Stimulated activated CD4-positive, alpha-beta T cell treated with anti-CD3 and anti-CD28 coated beads, Interleukin-1b, Interleukin-23, amount 100 ng/mL, for 24 hours (primary cell): Measurements from ENCODE around the gene TWNK.
"Not testable (repeated sequence)": the region's sequence is repeated elsewhere in the genome, so short reads cannot be mapped to it uniquely, and the experiment has no call there.

Experiments used
- DNase-seq, 4 experiments: peaks; one replicate each; pipeline ENCODE4 v3.0.0-alpha.2; 2020; ENCODE audit warnings: low read depth in 4 of 4, low spot score in 1 of 4

Gene TWNK

DNA sequence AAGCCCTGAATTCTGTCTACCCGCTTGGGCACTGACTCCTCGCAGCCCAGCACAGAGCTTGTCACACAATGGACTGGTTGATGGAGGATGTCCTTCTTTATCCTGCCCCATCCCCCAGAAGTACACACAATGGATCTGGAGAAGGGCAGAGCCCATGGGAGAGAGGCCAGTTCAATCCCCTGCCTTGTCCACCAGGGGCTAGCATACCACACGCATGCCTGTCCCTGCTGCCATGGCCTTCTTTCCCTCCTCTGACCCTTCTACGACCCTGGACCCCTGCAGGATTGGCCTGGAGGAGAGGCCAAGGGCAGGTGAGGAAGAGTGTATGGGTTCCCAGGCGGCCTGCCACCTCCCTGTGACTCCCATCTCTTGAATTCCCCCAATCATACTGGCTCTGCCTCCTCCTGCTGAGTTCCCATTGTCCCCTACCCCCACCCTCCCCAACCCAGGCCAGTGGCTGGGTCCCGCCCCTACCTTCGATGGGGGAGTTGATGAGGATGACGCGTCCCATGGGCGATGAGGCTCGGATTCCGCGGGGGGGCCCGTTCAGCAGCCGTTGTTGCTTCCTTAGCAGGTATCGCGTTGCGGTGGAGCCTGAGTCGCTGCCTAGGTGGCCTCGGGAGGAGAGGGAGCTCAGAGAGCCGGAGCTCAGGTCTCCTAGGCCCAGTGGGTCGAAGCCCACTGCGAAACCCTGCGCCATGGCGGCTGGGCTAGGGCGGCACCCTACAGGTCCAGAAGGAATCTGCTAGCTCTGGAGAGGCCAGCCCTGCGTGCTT, 42.4 kb downstream of the TWNK start:
- DNase-seq = no peak

GRCh38 chr10:101030496-101031127, 43.3 kb downstream of the TWNK start:
- DNase-seq = no peak

DNA sequence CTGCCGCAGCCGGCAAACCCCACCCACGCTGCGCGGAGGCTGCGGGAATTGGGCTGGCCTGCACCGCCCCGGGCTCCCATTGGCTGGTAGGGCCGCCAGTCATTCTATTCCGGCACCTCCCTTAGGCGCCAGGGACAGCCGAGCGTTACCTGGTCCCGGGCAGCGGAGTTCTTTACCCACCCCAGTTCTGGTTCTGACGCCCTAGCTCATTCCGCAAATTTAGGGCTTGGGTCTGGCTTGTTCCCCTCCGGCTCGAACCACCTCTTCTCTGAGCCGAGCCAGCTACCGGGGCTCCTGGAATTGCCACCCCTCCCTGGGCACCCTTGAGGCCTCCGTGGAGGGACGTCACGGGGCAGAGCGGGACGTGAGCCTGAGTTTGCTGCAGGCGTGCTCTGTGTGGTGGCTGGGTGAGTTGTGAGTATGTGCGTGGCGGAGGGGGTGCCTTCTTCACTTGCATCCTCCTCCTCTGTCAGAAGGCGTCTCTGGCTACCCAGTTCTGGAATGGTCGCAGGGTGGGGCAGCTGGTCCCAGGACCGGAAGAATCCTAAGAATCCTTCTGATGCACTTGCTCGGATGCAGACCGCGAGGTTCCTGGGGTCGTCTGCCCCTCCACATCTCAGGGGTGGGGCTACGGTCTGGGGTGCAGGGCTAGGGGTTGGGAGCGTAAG, 43.9 kb downstream of the TWNK start, which contains the start of the genes PDZD7 and SFXN3:
TSS of gene PDZD7 (minus strand) at position 2 of the 668 bp plus-strand sequence. CDS start 910 bp downstream, outside the sequence.
TSS of gene SFXN3 (plus strand) at position 107 of the 668 bp plus-strand sequence. CDS start 3,461 bp downstream, outside the sequence.
- peak; percentile 90 to 96 (median 94) for DNase-seq

GRCh38 chr10:101031796-101032636, 44.7 kb downstream of the TWNK start:
- DNase-seq = peak; percentile 39 to 59 (median 54)

GRCh38 chr10:101032637-101033224, 45.4 kb downstream of the TWNK start:
- DNase-seq = peak in 2 of 4 experiments; percentile 24 to 48

GRCh38 chr10:101033276-101033675, 45.9 kb downstream of the TWNK start:
- DNase-seq = no peak

- not testable (repeated sequence) for DNase-seq
Measured at GRCh38 chr10:101034404-101034803, 47.1 kb downstream of the TWNK start.

DNA sequence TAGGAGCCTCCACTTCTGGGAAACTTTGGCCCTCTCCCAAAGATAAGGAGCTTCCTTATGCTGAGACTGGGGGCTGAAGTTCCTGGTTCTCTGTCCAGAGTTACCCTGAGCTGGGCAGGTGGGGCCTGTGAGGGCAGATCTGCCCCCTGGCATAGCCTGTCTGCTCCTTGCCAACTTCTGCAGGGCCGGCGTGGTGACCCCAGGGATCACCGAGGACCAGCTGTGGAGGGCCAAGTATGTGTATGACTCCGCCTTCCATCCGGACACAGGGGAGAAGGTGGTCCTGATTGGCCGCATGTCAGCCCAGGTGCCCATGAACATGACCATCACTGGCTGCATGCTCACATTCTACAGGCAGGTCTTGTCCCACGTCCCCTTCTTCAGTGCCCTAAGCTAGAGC, 48.0 kb downstream of the TWNK start:
- no peak for DNase-seq

GRCh38 chr10:101035916-101036702, 48.8 kb downstream of the TWNK start:
- DNase-seq = no peak

DNA sequence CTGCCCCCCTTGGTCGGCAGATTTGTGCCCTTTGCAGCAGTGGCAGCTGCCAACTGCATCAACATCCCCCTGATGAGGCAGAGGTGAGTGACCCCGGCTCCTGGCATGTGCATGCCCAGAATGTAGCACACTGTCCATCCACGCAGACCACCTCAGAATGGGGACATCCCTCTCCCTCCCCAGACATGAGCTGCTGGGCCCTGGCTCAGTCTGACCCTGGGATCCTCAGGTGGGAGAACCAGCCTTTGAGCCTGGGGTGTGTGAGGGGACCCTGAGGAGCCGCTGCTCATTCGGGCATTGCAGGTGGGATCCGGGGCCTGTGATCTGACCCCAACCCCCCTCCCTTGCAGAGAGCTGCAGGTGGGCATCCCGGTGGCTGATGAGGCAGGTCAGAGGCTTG, 49.4 kb downstream of the TWNK start:
- no peak for DNase-seq

GRCh38 chr10:101038484-101038883, 51.1 kb downstream of the TWNK start:
- no peak for DNase-seq

- no peak for DNase-seq
Measured at GRCh38 chr10:101040061-101040460, 52.7 kb downstream of the TWNK start.

- DNase-seq = no peak
Measured at GRCh38 chr10:101040851-101041250, 53.5 kb downstream of the TWNK start.

GRCh38 chr10:101041252-101041761, 54.0 kb downstream of the TWNK start:
- peak in 2 of 4 experiments; percentile 38 to 63 for DNase-seq

DNA sequence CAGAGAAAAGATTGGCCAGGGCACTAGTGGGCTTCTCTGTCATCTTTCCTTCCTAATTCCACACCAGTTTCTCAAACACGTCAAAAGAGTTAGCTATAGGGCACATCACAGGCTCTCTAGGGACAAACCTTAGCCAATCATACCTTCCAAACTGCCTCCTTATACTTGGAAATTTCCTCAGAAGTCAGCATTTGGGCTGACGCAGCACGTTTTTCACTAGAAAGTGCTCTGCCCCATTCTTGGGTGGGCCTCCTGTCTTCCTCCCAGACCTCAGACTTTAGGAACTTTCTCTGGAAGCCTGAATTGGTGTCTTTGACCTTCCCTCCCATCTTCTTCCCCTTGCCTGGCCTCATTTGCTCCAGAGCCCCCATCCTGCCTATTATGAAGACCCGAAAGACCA, 54.8 kb downstream of the TWNK start:
- DNase-seq = no peak

- peak; percentile 74 to 90 (median 82) for DNase-seq
Measured at GRCh38 chr10:101042667-101043362, 55.5 kb downstream of the TWNK start.

GRCh38 chr10:101043363-101043707, 56.0 kb downstream of the TWNK start:
- no peak for DNase-seq
